Tibial artery (tissue), 4 donors: ENCODE measurements around the gene CCS.
"Not testable (repeated sequence)": the region's sequence is repeated elsewhere in the genome, so short reads cannot be mapped to it uniquely, and the experiment has no call there.

Experiments used
- DNase-seq, 2 donors: peaks; one replicate each; pipeline ENCODE4 v3.0.0-alpha.2; 2019
- H3K27ac ChIP-seq, 2 donors: fragments of 200-600 bp; sonication (generic) in 1 of 2; 1 replicate in 1 of 2; 2 replicates in 1 of 2; pipeline ENCODE4 v1.5.1; 2018 to 2019; ENCODE audit warnings: mild to moderate bottlenecking in 1 of 2
- H3K27me3 ChIP-seq, 2 donors: fragments of 200-600 bp; sonication (generic) in 1 of 2; one replicate each; pipeline versions ENCODE4 v1.5.1 to v1.6.0; 2016 to 2019
- H3K36me3 ChIP-seq, 3 donors: fragments of 200-600 bp; sonication (generic) in 2 of 3; one replicate each; pipeline ENCODE4 v1.5.1; 2016 to 2019; ENCODE audit warnings: mild to moderate bottlenecking in 2 of 3
- H3K4me1 ChIP-seq, 4 donors: fragments of 200-600 bp; sonication (generic) in 2 of 4; 1 replicate in 3 of 4; 2 replicates in 1 of 4; pipeline ENCODE4 v1.5.1; 2016 to 2019
- H3K4me3 ChIP-seq, 2 donors: fragments of 200-600 bp; sonication (generic) in 1 of 2; 1 replicate in 1 of 2; 2 replicates in 1 of 2; pipeline ENCODE4 v1.5.1; 2018 to 2019; ENCODE audit warnings: mild to moderate bottlenecking in 2 of 2
- H3K9me3 ChIP-seq, 3 donors: fragments of 200-600 bp; sonication (generic) in 1 of 3; one replicate each; pipeline ENCODE4 v1.5.1; 2016 to 2019
- CTCF ChIP-seq, 2 experiments: fragments of 200-600 bp in 1 of 2; fragments of 450-650 bp in 1 of 2; IDR thresholded peaks; one replicate each; pipeline ENCODE4 v1.5.1; 2017 to 2019; ENCODE audit warnings: antibody characterized with exemption in 2 of 2, mild to moderate bottlenecking in 1 of 2, moderate library complexity in 1 of 2
- intact Hi-C: fragments of 100-400 bp; cut with DNase I; formaldehyde crosslinking; loops from one replicate; pipeline ENCODE4 v1.15.0; 2023; ENCODE audit warnings: low total_unique reads

CCS gene

DNA sequence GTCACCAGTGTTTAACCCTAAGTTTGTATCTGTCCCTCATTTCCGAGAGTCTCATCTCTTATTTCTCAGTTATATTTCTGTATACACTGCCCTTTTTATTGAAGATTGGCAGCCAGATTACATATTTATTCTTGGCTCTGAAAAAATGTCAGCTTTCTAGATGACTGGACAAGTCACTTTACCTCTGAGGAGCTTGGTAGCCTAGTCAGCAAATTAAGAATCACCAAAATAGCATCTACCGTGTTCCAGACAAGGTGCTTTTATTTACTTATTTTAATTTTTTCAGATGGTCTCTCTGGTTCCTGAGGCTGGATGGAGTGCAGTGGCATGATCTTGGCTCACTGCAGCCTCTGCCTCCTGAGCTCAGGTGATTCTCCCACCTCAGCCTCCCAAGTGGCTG is 40.0 kb downstream of the CCS start:
- TF ChIP-seq CTCF (IDR thresholded peaks at IDR 0.05), result no peak
- intact Hi-C loops, result no loop called here
- Histone ChIP-seq H3K9me3 (no peaks in the 10 kb centered on the region), H3K4me1 (peaks cover 4 to 29% (median 16%) of the 10 kb centered on the region in 4 donors), H3K27me3 (no peaks in the 10 kb centered on the region), H3K36me3 (peaks cover 6 to 34% (median 25%) of the 10 kb centered on the region in 3 donors), H3K27ac (no peak overlapping the region), H3K4me3 (no peak overlapping the region)
- DNase-seq, result no peak

DNA sequence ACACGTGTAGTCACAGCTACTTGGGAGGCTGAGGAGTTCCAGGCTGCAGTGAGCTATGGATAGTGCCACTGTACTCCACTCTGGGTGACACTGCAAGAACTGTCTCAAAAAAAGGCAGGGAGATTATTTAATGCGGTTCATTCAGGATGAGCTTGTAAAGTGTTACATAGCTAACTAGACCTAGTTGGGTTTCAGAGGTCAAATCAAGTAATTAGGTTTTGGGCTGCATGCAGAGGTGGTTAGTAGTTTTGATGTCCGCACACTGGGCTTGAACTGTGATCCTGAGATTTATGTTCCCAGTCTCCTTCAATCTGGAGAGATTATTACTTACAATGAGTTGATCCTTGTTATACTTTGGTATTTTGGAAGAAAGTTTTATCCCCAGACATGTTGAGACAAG is 43.4 kb downstream of the CCS start:
- intact Hi-C loops, result no loop called here
- no peak for TF ChIP-seq CTCF (IDR thresholded peaks at IDR 0.05)
- Histone ChIP-seq H3K4me1 (peaks cover 4 to 54% (median 34%) of the 10 kb centered on the region in 4 donors), H3K4me3 (no peak overlapping the region), H3K36me3 (peaks cover 0 to 19% (median 12%) of the 10 kb centered on the region in 3 donors), H3K9me3 (no peaks in the 10 kb centered on the region), H3K27ac (no peak overlapping the region), H3K27me3 (no peaks in the 10 kb centered on the region)
- no peak for DNase-seq

GRCh38 chr11:66637557-66638176 is 44.7 kb downstream of the CCS start:
- intact Hi-C loops, result loop anchor here (2.0 kb wide), 1 partner anchor 21 kb away; the partner anchor contains the start of gene RBM14
- no peak for DNase-seq
- Histone ChIP-seq H3K9me3 (no peaks in the 10 kb centered on the region), H3K4me3 (peak overlapping the region; percentile 80 to 82), H3K4me1 (peaks cover 4 to 55% (median 43%) of the 10 kb centered on the region in 4 donors), H3K36me3 (peaks cover 3 to 25% (median 16%) of the 10 kb centered on the region in 3 donors), H3K27me3 (no peaks in the 10 kb centered on the region), H3K27ac (peak overlapping the region; percentile 91 to 93)
- TF ChIP-seq CTCF (IDR thresholded peaks at IDR 0.05), result no peak

DNA sequence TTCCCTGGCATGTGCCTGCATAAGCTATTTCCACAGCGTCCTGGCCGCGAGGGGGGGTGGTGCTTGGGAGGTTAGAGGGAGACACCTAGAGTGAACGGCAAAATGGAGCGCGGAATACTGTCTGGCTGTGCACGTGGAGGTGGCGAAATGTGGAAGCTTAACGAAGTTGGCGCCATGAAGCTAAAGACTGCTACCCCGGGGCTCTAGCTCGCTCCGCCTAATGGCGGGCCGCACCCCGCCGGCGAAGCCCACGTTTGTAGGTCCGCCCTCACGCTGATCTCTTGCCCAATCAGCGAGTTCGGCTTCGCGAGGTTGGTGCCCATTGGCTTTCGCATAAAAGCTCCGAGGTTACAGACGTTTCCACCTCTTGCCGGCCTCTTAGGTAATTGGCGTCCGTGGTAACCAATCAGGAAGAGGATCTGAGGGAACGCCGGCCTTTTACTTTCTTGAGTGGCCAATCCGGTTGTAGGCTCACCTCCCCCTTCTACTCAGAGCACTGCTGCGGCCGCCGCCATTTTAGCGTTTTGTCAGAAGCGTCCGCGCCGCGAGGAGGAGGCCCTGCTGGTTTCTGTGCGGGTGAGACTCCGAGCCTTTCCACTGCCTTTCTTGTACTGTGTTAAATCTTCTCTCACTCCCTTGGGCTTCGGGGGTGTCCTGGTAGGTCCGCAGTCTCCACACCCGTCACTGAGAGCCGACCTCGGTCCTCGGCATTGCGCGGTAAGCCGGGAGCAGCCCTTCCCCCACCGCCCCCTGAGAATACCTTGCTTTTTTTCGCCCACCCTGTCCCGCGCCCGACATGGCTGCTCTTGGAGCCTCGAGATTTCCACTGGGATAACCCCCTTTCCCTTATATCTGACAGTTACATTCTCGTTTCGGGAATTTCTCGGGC is 45.4 kb downstream of the CCS start, which contains the start of gene RBM4:
TSS of gene RBM4 (plus strand) at position 527 of the 889 bp plus-strand sequence. CDS start 1,009 bp downstream, outside the sequence.
- Histone ChIP-seq H3K9me3 (no peaks in the 10 kb centered on the region), H3K4me1 (peaks cover 4 to 56% (median 48%) of the 10 kb centered on the region in 4 donors), H3K27ac (peak within 1 kb of the TSS; percentile 91 to 93), H3K27me3 (no peaks in the 10 kb centered on the region), H3K36me3 (peaks cover 5 to 28% (median 21%) of the 10 kb centered on the region in 3 donors), H3K4me3 (peak within 1 kb of the TSS; percentile 80 to 82)
- intact Hi-C loops, result loop anchor here (2.0 kb wide), 1 partner anchor 22 kb away; the partner anchor contains the start of gene RBM14
- peak in 1 of 2 experiments; percentile 29 for TF ChIP-seq CTCF (IDR thresholded peaks at IDR 0.05)
- peak; percentile 98 to 99 for DNase-seq

- DNase-seq, result peak in 1 of 2 donors; percentile 29
- Histone ChIP-seq H3K9me3 (no peaks in the 10 kb centered on the region), H3K4me1 (peaks cover 4 to 64% (median 56%) of the 10 kb centered on the region in 4 donors), H3K36me3 (peaks cover 13 to 32% (median 29%) of the 10 kb centered on the region in 3 donors), H3K27ac (peak overlapping the region; percentile 91 to 93), H3K4me3 (peak overlapping the region; percentile 80 to 82), H3K27me3 (no peaks in the 10 kb centered on the region)
- no peak for TF ChIP-seq CTCF (IDR thresholded peaks at IDR 0.05)
- intact Hi-C loops, result loop anchor here (2.0 kb wide), 1 partner anchor 22 kb away; the partner anchor contains the start of gene RBM14
These were observed 46.3 kb downstream of the CCS start for GRCh38 chr11:66639066-66639813.

- not testable (repeated sequence) for H3K9me3 ChIP-seq, H3K27me3 ChIP-seq, DNase-seq
- Histone ChIP-seq H3K36me3 (peaks cover 20 to 39% (median 35%) of the 10 kb centered on the region in 3 donors), H3K4me3 (peak overlapping the region; percentile 80 to 82), H3K27ac (peak overlapping the region; percentile 2 to 93), H3K4me1 (peaks cover 4 to 70% (median 59%) of the 10 kb centered on the region in 4 donors)
- intact Hi-C loops, result loop anchor here (2.0 kb wide), 1 partner anchor 23 kb away; the partner anchor contains the start of gene RBM14
These were observed 46.9 kb downstream of the CCS start for GRCh38 chr11:66639814-66640340.
